Calu3 (cell line): ENCODE results near the gene C12orf75. TPM values are rescaled to one million over a fixed set of nuclear protein-coding genes. Genes with fewer than 3 reads are reported as not detected.

Experiments used
- BruUV-seq: library from RNA; stranded (reverse); fragments of 400-500 nt; replicated peaks from 2 replicates; lab custom pipeline; 2021; lab: Mats Ljungman, UMichigan
- CTCF ChIA-PET: fragments of 300-600 bp; sonication (Branson Sonifier 250); formaldehyde crosslinking; loops from one replicate; lab custom pipeline; 2022; ENCODE audit warnings: antibody characterized with exemption; lab: Charles Lee
- DNase-seq: peaks from one replicate; pipeline ENCODE4 v3.0.0; 2022
- H3K27ac Mint-ChIP-seq: one replicate; pipeline ENCODE4 v1.8.0; 2022; ENCODE audit warnings: mixed read lengths; ENCODE audit not compliant: unreplicated experiment
- H3K27me3 Mint-ChIP-seq: one replicate; pipeline ENCODE4 v1.8.0; 2022; ENCODE audit warnings: mixed read lengths; ENCODE audit not compliant: unreplicated experiment
- H3K36me3 Mint-ChIP-seq: one replicate; pipeline ENCODE4 v1.8.0; 2022; ENCODE audit warnings: mild to moderate bottlenecking, moderate library complexity, mixed read lengths; ENCODE audit not compliant: insufficient read depth, unreplicated experiment
- H3K4me1 Mint-ChIP-seq: one replicate; pipeline ENCODE4 v1.8.0; 2022; ENCODE audit warnings: mild to moderate bottlenecking, low read depth, mixed read lengths; ENCODE audit not compliant: unreplicated experiment
- H3K4me3 Mint-ChIP-seq: one replicate; pipeline ENCODE4 v1.8.0; 2022; ENCODE audit warnings: mild to moderate bottlenecking, low read depth, moderate library complexity, mixed read lengths; ENCODE audit not compliant: unreplicated experiment
- H3K9me3 Mint-ChIP-seq: one replicate; pipeline ENCODE4 v1.8.0; 2022; ENCODE audit warnings: low read depth, mixed read lengths; ENCODE audit not compliant: unreplicated experiment
- CTCF ChIP-seq: fragments of 200-600 bp; IDR thresholded peaks from one replicate; pipeline ENCODE4 v1.8.0; 2022; ENCODE audit warnings: antibody characterized with exemption; ENCODE audit not compliant: unreplicated experiment
- intact Hi-C: fragments of 100-400 bp; cut with micrococcal nuclease; formaldehyde crosslinking; loops from one replicate; pipeline ENCODE4 v1.10.0; 2022; ENCODE audit not compliant: unreplicated experiment
- total RNA-seq: library from RNA; stranded (reverse); gene quantifications from 2 replicates; pipeline ENCODE4 v1.2.3, GENCODE V29; 2022

Gene C12orf75
- total RNA-seq, 1 experiment from 2014 or later, result 363 TPM

GRCh38 chr12:105382771-105383622 lies 52.5 kb downstream of the C12orf75 start:
- no TSS peak for BruUV-seq
- intact Hi-C loops, result loop anchor here (1.0 to 10.0 kb wide), 6 partner anchors 51 to 208 kb away; partner anchors contain the start of gene C12orf75
- Mint-ChIP-seq H3K4me1 (no peaks in the 10 kb centered on the region), H3K4me3 (no peak overlapping the region), H3K9me3 (no peaks in the 10 kb centered on the region), H3K27ac (no peak overlapping the region), H3K27me3 (no peaks in the 10 kb centered on the region), H3K36me3 (no peaks in the 10 kb centered on the region)
- CTCF ChIA-PET, result interaction anchor here (0.6 to 1.3 kb wide), 4 partner anchors 63 to 358 kb away, joined by 3 to 4 read pairs (median 4); partner anchors contain the start of gene APPL2
- peak; percentile 63 for DNase-seq
- peak; percentile 54 for TF ChIP-seq CTCF

- no peak overlapping the region for H3K4me3 Mint-ChIP-seq
- no peak for TF ChIP-seq CTCF
- H3K9me3 Mint-ChIP-seq, result no peaks in the 10 kb centered on the region
- no peaks in the 10 kb centered on the region for H3K4me1 Mint-ChIP-seq
- BruUV-seq, result no TSS peak
- H3K36me3 Mint-ChIP-seq, result no peaks in the 10 kb centered on the region
- intact Hi-C loops, result loop anchor here (5.0 to 10.0 kb wide), 3 partner anchors 52 to 209 kb away; partner anchors contain the start of gene C12orf75
- no peak for DNase-seq
- CTCF ChIA-PET, result interaction anchor here (1.3 kb wide), 1 partner anchor 65 kb away, joined by 4 read pairs; no protein-coding TSS in a partner anchor
- H3K27ac Mint-ChIP-seq, result no peak overlapping the region
- no peaks in the 10 kb centered on the region for H3K27me3 Mint-ChIP-seq
These were observed 53.7 kb downstream of the C12orf75 start for GRCh38 chr12:105384220-105384619.

- Mint-ChIP-seq H3K36me3 (no peaks in the 10 kb centered on the region), H3K27me3 (no peaks in the 10 kb centered on the region), H3K4me3 (no peak overlapping the region), H3K27ac (no peak overlapping the region), H3K4me1 (no peaks in the 10 kb centered on the region), H3K9me3 (no peaks in the 10 kb centered on the region)
- CTCF ChIA-PET, result no interaction called here
- BruUV-seq, result no TSS peak
- DNase-seq, result no peak
- TF ChIP-seq CTCF, result no peak
- intact Hi-C loops, result loop anchor here (5.0 to 10.0 kb wide), 3 partner anchors 53 to 210 kb away; partner anchors contain the start of gene C12orf75
These were observed 54.5 kb downstream of the C12orf75 start for GRCh38 chr12:105384916-105385535.

- CTCF ChIA-PET, result no interaction called here
- intact Hi-C loops, result loop anchor here (10.0 kb wide), 1 partner anchor 212 kb away; no protein-coding TSS in a partner anchor
- no peak overlapping the region for H3K27ac Mint-ChIP-seq
- no peaks in the 10 kb centered on the region for H3K4me1 Mint-ChIP-seq
- no peaks in the 10 kb centered on the region for H3K36me3 Mint-ChIP-seq
- no peak for DNase-seq
- no peaks in the 10 kb centered on the region for H3K9me3 Mint-ChIP-seq
- no TSS peak for BruUV-seq
- no peaks in the 10 kb centered on the region for H3K27me3 Mint-ChIP-seq
- TF ChIP-seq CTCF, result no peak
- H3K4me3 Mint-ChIP-seq, result no peak overlapping the region
These were observed 55.9 kb downstream of the C12orf75 start for GRCh38 chr12:105386431-105386830.
